WTC11 (cell line): Measurements from ENCODE around the gene PEX7.

Experiments used
- CREB1 ChIP-seq: sonication (generic); formaldehyde crosslinking; IDR thresholded peaks from 2 replicates; pipeline ENCODE4 v1.8.0; 2023; ENCODE audit warnings: mild to moderate bottlenecking, missing genetic modification reagents
- KAT7 ChIP-seq: sonication (generic); formaldehyde crosslinking; IDR thresholded peaks from 2 replicates; pipeline ENCODE4 v1.8.1; 2023; ENCODE audit warnings: missing genetic modification reagents, mild to moderate bottlenecking, borderline replicate concordance
- NFE2L1 ChIP-seq: sonication (generic); formaldehyde crosslinking; IDR thresholded peaks from 2 replicates; pipeline ENCODE4 v1.8.1; 2023; ENCODE audit warnings: missing genetic modification reagents
- TCF7 ChIP-seq: sonication (generic); formaldehyde crosslinking; IDR thresholded peaks from 2 replicates; pipeline ENCODE4 v1.8.0; 2022; ENCODE audit warnings: mild to moderate bottlenecking, low read depth, missing genetic modification reagents, moderate library complexity
- TP53 ChIP-seq: sonication (generic); formaldehyde crosslinking; IDR thresholded peaks from 2 replicates; pipeline ENCODE4 v1.8.1; 2023; ENCODE audit warnings: mild to moderate bottlenecking, missing genetic modification reagents
- ZBTB21 ChIP-seq: sonication (generic); formaldehyde crosslinking; IDR thresholded peaks from 2 replicates; pipeline ENCODE4 v1.8.1; 2023; ENCODE audit warnings: mild to moderate bottlenecking, missing genetic modification reagents, borderline replicate concordance
- ZNF121 ChIP-seq: sonication (generic); formaldehyde crosslinking; IDR thresholded peaks from 2 replicates; pipeline ENCODE4 v1.8.0; 2023; ENCODE audit warnings: missing genetic modification reagents
- TF ChIP-seq, protein P1 (sequence below): fragments of 200-600 bp; IDR thresholded peaks from 2 replicates; pipeline ENCODE4 v1.8.0; 2022; ENCODE audit warnings: antibody characterized with exemption
- TF ChIP-seq, protein P2 (sequence below): sonication (generic); formaldehyde crosslinking; IDR thresholded peaks from 2 replicates; pipeline ENCODE4 v1.8.0; 2022; ENCODE audit warnings: mild to moderate bottlenecking, missing genetic modification reagents
- TF ChIP-seq, protein P3 (sequence below): sonication (generic); formaldehyde crosslinking; IDR thresholded peaks from 2 replicates; pipeline ENCODE4 v1.8.1; 2023; ENCODE audit warnings: mild to moderate bottlenecking, moderate library complexity, missing genetic modification reagents
- TF ChIP-seq, protein P4 (sequence below): sonication (generic); formaldehyde crosslinking; IDR thresholded peaks from 2 replicates; pipeline ENCODE4 v1.8.1; 2023; ENCODE audit warnings: mild to moderate bottlenecking, missing genetic modification reagents, moderate library complexity

DNA sequence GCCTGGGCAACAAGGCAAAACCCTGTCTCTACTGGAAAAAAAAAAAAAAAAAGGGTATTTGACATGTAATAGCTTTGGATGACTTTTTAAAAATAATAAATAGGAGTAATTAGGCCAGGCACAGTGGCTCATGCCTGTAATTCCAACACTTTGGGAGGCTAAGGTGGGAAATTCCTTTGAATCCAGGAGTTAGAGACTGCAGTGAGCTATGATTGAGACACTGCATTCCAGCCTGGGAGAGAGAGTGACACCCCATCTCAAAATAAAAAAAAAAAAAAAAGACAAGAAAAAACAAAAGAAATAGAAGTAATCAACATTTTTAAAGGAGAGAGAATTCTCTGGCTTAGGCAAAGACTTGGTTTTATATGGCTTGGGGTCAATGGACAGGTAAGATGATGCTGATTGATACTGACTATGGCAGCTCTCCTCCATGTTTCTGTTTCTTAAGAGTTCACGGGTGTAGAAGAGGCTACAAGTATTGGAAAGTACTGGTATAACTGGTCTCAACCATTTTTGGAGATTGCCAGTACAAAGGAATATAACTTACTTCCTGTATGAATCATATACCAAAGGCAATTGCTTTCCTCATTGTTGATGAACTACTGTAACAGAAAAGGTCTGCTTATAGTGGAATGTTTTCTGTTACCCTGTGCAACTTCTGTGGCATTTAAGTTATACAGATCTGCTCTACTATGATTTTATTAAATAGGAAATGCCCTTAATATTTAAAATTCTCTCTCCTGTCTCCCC, 40.2 kb upstream of the PEX7 start:
- TF ChIP-seq, protein P1, sequence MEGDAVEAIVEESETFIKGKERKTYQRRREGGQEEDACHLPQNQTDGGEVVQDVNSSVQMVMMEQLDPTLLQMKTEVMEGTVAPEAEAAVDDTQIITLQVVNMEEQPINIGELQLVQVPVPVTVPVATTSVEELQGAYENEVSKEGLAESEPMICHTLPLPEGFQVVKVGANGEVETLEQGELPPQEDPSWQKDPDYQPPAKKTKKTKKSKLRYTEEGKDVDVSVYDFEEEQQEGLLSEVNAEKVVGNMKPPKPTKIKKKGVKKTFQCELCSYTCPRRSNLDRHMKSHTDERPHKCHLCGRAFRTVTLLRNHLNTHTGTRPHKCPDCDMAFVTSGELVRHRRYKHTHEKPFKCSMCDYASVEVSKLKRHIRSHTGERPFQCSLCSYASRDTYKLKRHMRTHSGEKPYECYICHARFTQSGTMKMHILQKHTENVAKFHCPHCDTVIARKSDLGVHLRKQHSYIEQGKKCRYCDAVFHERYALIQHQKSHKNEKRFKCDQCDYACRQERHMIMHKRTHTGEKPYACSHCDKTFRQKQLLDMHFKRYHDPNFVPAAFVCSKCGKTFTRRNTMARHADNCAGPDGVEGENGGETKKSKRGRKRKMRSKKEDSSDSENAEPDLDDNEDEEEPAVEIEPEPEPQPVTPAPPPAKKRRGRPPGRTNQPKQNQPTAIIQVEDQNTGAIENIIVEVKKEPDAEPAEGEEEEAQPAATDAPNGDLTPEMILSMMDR = no peak
- TF ChIP-seq KAT7 (no peak), ZNF121 (CRISPR knock-in tag) (no peak), CREB1 (CRISPR knock-in tag) (no peak), ZBTB21 (CRISPR knock-in tag) (no peak), TCF7 (CRISPR knock-in tag) (no peak), TP53 (CRISPR knock-in tag) (no peak), NFE2L1 (CRISPR knock-in tag) (no peak)
- TF ChIP-seq, protein P2, sequence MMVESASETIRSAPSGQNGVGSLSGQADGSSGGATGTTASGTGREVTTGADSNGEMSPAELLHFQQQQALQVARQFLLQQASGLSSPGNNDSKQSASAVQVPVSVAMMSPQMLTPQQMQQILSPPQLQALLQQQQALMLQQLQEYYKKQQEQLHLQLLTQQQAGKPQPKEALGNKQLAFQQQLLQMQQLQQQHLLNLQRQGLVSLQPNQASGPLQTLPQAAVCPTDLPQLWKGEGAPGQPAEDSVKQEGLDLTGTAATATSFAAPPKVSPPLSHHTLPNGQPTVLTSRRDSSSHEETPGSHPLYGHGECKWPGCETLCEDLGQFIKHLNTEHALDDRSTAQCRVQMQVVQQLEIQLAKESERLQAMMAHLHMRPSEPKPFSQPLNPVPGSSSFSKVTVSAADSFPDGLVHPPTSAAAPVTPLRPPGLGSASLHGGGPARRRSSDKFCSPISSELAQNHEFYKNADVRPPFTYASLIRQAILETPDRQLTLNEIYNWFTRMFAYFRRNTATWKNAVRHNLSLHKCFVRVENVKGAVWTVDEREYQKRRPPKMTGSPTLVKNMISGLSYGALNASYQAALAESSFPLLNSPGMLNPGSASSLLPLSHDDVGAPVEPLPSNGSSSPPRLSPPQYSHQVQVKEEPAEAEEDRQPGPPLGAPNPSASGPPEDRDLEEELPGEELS (CRISPR knock-in tag) = no peak
- TF ChIP-seq, protein P3, sequence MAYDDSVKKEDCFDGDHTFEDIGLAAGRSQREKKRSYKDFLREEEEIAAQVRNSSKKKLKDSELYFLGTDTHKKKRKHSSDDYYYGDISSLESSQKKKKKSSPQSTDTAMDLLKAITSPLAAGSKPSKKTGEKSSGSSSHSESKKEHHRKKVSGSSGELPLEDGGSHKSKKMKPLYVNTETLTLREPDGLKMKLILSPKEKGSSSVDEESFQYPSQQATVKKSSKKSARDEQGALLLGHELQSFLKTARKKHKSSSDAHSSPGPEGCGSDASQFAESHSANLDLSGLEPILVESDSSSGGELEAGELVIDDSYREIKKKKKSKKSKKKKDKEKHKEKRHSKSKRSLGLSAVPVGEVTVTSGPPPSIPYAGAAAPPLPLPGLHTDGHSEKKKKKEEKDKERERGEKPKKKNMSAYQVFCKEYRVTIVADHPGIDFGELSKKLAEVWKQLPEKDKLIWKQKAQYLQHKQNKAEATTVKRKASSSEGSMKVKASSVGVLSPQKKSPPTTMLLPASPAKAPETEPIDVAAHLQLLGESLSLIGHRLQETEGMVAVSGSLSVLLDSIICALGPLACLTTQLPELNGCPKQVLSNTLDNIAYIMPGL = no peak
- TF ChIP-seq, protein P4, sequence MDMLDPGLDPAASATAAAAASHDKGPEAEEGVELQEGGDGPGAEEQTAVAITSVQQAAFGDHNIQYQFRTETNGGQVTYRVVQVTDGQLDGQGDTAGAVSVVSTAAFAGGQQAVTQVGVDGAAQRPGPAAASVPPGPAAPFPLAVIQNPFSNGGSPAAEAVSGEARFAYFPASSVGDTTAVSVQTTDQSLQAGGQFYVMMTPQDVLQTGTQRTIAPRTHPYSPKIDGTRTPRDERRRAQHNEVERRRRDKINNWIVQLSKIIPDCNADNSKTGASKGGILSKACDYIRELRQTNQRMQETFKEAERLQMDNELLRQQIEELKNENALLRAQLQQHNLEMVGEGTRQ (CRISPR knock-in tag) = no peak
